Measurements from ENCODE around the gene TLR6.

Gene TLR6

GRCh38 chr4:38889143-38889542 is 32.5 kb upstream of the TLR6 start:
- no peak overlapping the region for H3K27ac ChIP-seq (ENCODE audit: low read depth, low read length)
- H3K9ac ChIP-seq (ENCODE audit: low read length) = no peak overlapping the region
- no peaks in the 10 kb centered on the region for H3K27me3 ChIP-seq (ENCODE audit: control insufficient read depth, insufficient read depth, low read length)
- H3K4me3 ChIP-seq (ENCODE audit: low read depth, low read length) = no peak overlapping the region
- H3K36me3 ChIP-seq (ENCODE audit: control insufficient read depth, insufficient read depth, low read length) = peaks cover 4% of the 10 kb centered on the region; the same call in 1 of the 2 replicates
- H3K9me3 ChIP-seq (ENCODE audit: control insufficient read depth, insufficient read depth, low read depth, low read length) = no peaks in the 10 kb centered on the region
- peaks cover 7% of the 10 kb centered on the region for H3K4me1 ChIP-seq (ENCODE audit: control insufficient read depth, insufficient read depth, low read length)

GRCh38 chr4:38884254-38884653 is 27.6 kb upstream of the TLR6 start:
- Histone ChIP-seq H3K4me3 (ENCODE audit: low read depth, low read length) (no peak overlapping the region), H3K9me3 (ENCODE audit: control insufficient read depth, insufficient read depth, low read depth, low read length) (no peaks in the 10 kb centered on the region), H3K36me3 (ENCODE audit: control insufficient read depth, insufficient read depth, low read length) (no peaks in the 10 kb centered on the region), H3K27me3 (ENCODE audit: control insufficient read depth, insufficient read depth, low read length) (no peaks in the 10 kb centered on the region), H3K27ac (ENCODE audit: low read depth, low read length) (no peak overlapping the region), H3K9ac (ENCODE audit: low read length) (no peak overlapping the region), H3K4me1 (ENCODE audit: control insufficient read depth, insufficient read depth, low read length) (peaks cover 7% of the 10 kb centered on the region)

GRCh38 chr4:38876636-38877035 is 20.0 kb upstream of the TLR6 start:
- Histone ChIP-seq H3K4me1 (ENCODE audit: control insufficient read depth, insufficient read depth, low read length) (no peaks in the 10 kb centered on the region), H3K9me3 (ENCODE audit: control insufficient read depth, insufficient read depth, low read depth, low read length) (peaks cover 4% of the 10 kb centered on the region; the same call in 1 of the 2 replicates), H3K27me3 (ENCODE audit: control insufficient read depth, insufficient read depth, low read length) (no peaks in the 10 kb centered on the region), H3K9ac (ENCODE audit: low read length) (no peak overlapping the region), H3K36me3 (ENCODE audit: control insufficient read depth, insufficient read depth, low read length) (no peaks in the 10 kb centered on the region; the same call in 1 of the 2 replicates), H3K27ac (ENCODE audit: low read depth, low read length) (no peak overlapping the region), H3K4me3 (ENCODE audit: low read depth, low read length) (no peak overlapping the region)

GRCh38 chr4:38873290-38873944 is 16.8 kb upstream of the TLR6 start:
- Histone ChIP-seq H3K9me3 (ENCODE audit: control insufficient read depth, insufficient read depth, low read depth, low read length) (peaks cover 4% of the 10 kb centered on the region; the same call in 1 of the 2 replicates), H3K27me3 (ENCODE audit: control insufficient read depth, insufficient read depth, low read length) (no peaks in the 10 kb centered on the region), H3K4me3 (ENCODE audit: low read depth, low read length) (no peak overlapping the region), H3K9ac (ENCODE audit: low read length) (no peak overlapping the region), H3K36me3 (ENCODE audit: control insufficient read depth, insufficient read depth, low read length) (peaks cover 3% of the 10 kb centered on the region), H3K27ac (ENCODE audit: low read depth, low read length) (no peak overlapping the region), H3K4me1 (ENCODE audit: control insufficient read depth, insufficient read depth, low read length) (peaks cover 2% of the 10 kb centered on the region; the same call in 1 of the 2 replicates)

- no peaks in the 10 kb centered on the region for H3K27me3 ChIP-seq (ENCODE audit: control insufficient read depth, insufficient read depth, low read length)
- H3K36me3 ChIP-seq (ENCODE audit: control insufficient read depth, insufficient read depth, low read length) = peaks cover 3% of the 10 kb centered on the region
These were observed 16.0 kb upstream of the TLR6 start for GRCh38 chr4:38872620-38873019.

GRCh38 chr4:38871593-38871992 is 15.0 kb upstream of the TLR6 start:
- Histone ChIP-seq H3K27ac (ENCODE audit: low read depth, low read length) (no peak overlapping the region), H3K36me3 (ENCODE audit: control insufficient read depth, insufficient read depth, low read length) (peaks cover 3% of the 10 kb centered on the region), H3K4me1 (ENCODE audit: control insufficient read depth, insufficient read depth, low read length) (peaks cover 11% of the 10 kb centered on the region; the same call in 1 of the 2 replicates), H3K9ac (ENCODE audit: low read length) (no peak overlapping the region), H3K27me3 (ENCODE audit: control insufficient read depth, insufficient read depth, low read length) (no peaks in the 10 kb centered on the region), H3K9me3 (ENCODE audit: control insufficient read depth, insufficient read depth, low read depth, low read length) (no peaks in the 10 kb centered on the region), H3K4me3 (ENCODE audit: low read depth, low read length) (no peak overlapping the region)

More at GRCh38 chr4:38872620-38873019, 16.0 kb upstream of the TLR6 start:
- Histone ChIP-seq H3K4me1 (ENCODE audit: control insufficient read depth, insufficient read depth, low read length) (peaks cover 8% of the 10 kb centered on the region; the same call in 1 of the 2 replicates), H3K4me3 (ENCODE audit: low read depth, low read length) (no peak overlapping the region), H3K9ac (ENCODE audit: low read length) (no peak overlapping the region), H3K27ac (ENCODE audit: low read depth, low read length) (no peak overlapping the region), H3K9me3 (ENCODE audit: control insufficient read depth, insufficient read depth, low read depth, low read length) (peaks cover 4% of the 10 kb centered on the region; the same call in 1 of the 2 replicates)

- Histone ChIP-seq H3K27me3 (ENCODE audit: control insufficient read depth, insufficient read depth, low read length) (no peaks in the 10 kb centered on the region), H3K4me3 (ENCODE audit: low read depth, low read length) (no peak overlapping the region), H3K36me3 (ENCODE audit: control insufficient read depth, insufficient read depth, low read length) (peaks cover 3% of the 10 kb centered on the region), H3K9me3 (ENCODE audit: control insufficient read depth, insufficient read depth, low read depth, low read length) (no peaks in the 10 kb centered on the region), H3K4me1 (ENCODE audit: control insufficient read depth, insufficient read depth, low read length) (peaks cover 11% of the 10 kb centered on the region; the same call in 1 of the 2 replicates), H3K27ac (ENCODE audit: low read depth, low read length) (no peak overlapping the region), H3K9ac (ENCODE audit: low read length) (no peak overlapping the region)
These were observed 13.6 kb upstream of the TLR6 start for GRCh38 chr4:38870098-38870808.

GRCh38 chr4:38869511-38869910 is 12.9 kb upstream of the TLR6 start:
- no peak overlapping the region for H3K9ac ChIP-seq (ENCODE audit: low read length)
- H3K9me3 ChIP-seq (ENCODE audit: control insufficient read depth, insufficient read depth, low read depth, low read length) = no peaks in the 10 kb centered on the region
- peaks cover 3% of the 10 kb centered on the region for H3K36me3 ChIP-seq (ENCODE audit: control insufficient read depth, insufficient read depth, low read length)
- no peak overlapping the region for H3K27ac ChIP-seq (ENCODE audit: low read depth, low read length)
- no peak overlapping the region for H3K4me3 ChIP-seq (ENCODE audit: low read depth, low read length)
- H3K27me3 ChIP-seq (ENCODE audit: control insufficient read depth, insufficient read depth, low read length) = no peaks in the 10 kb centered on the region
- peaks cover 11% of the 10 kb centered on the region; the same call in 1 of the 2 replicates for H3K4me1 ChIP-seq (ENCODE audit: control insufficient read depth, insufficient read depth, low read length)

GRCh38 chr4:38868059-38868960 is 11.7 kb upstream of the TLR6 start:
- peak overlapping the region; percentile 85 for H3K9ac ChIP-seq (ENCODE audit: low read length)

GRCh38 chr4:38867478-38868058 is 11.0 kb upstream of the TLR6 start, which contains the start of gene FAM114A1:
Gene FAM114A1, plus strand, starts transcription at chr4:38867806. Its CDS starts 10,273 bp downstream, at chr4:38878079.
- Histone ChIP-seq H3K36me3 (ENCODE audit: control insufficient read depth, insufficient read depth, low read length) (peaks cover 3% of the 10 kb centered on the region), H3K9ac (ENCODE audit: low read length) (peak within 1 kb of the TSS; percentile 85), H3K27me3 (ENCODE audit: control insufficient read depth, insufficient read depth, low read length) (no peaks in the 10 kb centered on the region), H3K4me3 (ENCODE audit: low read depth, low read length) (peak within 1 kb of the TSS; percentile 63), H3K9me3 (ENCODE audit: control insufficient read depth, insufficient read depth, low read depth, low read length) (no peaks in the 10 kb centered on the region), H3K27ac (ENCODE audit: low read depth, low read length) (no peak within 1 kb of the TSS), H3K4me1 (ENCODE audit: control insufficient read depth, insufficient read depth, low read length) (peaks cover 11% of the 10 kb centered on the region; the same call in 1 of the 2 replicates)

More at GRCh38 chr4:38868059-38868960, 11.7 kb upstream of the TLR6 start:
- Histone ChIP-seq H3K9me3 (ENCODE audit: control insufficient read depth, insufficient read depth, low read depth, low read length) (no peaks in the 10 kb centered on the region), H3K36me3 (ENCODE audit: control insufficient read depth, insufficient read depth, low read length) (peaks cover 3% of the 10 kb centered on the region), H3K27ac (ENCODE audit: low read depth, low read length) (no peak overlapping the region), H3K4me1 (ENCODE audit: control insufficient read depth, insufficient read depth, low read length) (peaks cover 11% of the 10 kb centered on the region; the same call in 1 of the 2 replicates), H3K27me3 (ENCODE audit: control insufficient read depth, insufficient read depth, low read length) (no peaks in the 10 kb centered on the region), H3K4me3 (ENCODE audit: low read depth, low read length) (peak overlapping the region; percentile 63)
